LNCAP (cell line): Measurements from ENCODE around the gene PTGDR.

ENCODE experiments used
- TF ChIP-seq, protein P1 (sequence below): fragments of 450-650 bp; IDR thresholded peaks from 2 replicates; pipeline ENCODE4 v1.5.1; 2017; ENCODE audit warnings: mild to moderate bottlenecking

PTGDR gene

DNA sequence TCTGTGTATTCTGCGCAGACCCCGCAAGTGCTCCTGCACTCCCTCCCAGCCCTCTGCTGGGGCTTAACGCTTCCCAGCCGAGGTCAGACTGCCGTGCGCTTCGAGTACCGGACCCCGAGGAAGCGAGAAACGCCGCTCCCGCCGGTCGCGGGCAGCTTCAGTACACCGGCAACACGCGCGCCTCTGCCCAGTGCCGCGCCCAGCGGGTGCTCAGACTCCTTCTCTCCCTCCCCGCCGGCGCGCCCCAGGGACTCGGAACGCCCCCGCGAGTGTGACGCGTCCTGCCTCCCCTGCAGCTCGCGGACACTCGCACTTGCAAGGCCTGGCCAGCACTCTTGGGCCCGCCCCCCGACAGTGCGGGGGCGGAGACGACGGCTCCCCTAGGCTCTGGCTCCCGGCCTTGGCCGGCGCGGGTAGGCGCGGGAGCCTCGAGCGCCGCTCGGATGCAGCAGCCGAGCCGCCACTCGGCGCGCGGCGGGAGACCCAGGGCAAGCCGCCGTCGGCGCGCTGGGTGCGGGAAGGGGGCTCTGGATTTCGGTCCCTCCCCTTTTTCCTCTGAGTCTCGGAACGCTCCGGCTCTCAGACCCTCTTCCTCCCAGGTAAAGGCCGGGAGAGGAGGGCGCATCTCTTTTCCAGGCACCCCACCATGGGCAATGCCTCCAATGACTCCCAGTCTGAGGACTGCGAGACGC lies 46.6 kb downstream of the PTGDR start, which contains the start of gene PTGER2:
TSS of gene PTGER2 (plus strand) at position 410 of the 692 bp plus-strand sequence. CDS start at position 647, 237 bp downstream.
- TF ChIP-seq, protein P1, sequence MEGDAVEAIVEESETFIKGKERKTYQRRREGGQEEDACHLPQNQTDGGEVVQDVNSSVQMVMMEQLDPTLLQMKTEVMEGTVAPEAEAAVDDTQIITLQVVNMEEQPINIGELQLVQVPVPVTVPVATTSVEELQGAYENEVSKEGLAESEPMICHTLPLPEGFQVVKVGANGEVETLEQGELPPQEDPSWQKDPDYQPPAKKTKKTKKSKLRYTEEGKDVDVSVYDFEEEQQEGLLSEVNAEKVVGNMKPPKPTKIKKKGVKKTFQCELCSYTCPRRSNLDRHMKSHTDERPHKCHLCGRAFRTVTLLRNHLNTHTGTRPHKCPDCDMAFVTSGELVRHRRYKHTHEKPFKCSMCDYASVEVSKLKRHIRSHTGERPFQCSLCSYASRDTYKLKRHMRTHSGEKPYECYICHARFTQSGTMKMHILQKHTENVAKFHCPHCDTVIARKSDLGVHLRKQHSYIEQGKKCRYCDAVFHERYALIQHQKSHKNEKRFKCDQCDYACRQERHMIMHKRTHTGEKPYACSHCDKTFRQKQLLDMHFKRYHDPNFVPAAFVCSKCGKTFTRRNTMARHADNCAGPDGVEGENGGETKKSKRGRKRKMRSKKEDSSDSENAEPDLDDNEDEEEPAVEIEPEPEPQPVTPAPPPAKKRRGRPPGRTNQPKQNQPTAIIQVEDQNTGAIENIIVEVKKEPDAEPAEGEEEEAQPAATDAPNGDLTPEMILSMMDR: no peak

DNA sequence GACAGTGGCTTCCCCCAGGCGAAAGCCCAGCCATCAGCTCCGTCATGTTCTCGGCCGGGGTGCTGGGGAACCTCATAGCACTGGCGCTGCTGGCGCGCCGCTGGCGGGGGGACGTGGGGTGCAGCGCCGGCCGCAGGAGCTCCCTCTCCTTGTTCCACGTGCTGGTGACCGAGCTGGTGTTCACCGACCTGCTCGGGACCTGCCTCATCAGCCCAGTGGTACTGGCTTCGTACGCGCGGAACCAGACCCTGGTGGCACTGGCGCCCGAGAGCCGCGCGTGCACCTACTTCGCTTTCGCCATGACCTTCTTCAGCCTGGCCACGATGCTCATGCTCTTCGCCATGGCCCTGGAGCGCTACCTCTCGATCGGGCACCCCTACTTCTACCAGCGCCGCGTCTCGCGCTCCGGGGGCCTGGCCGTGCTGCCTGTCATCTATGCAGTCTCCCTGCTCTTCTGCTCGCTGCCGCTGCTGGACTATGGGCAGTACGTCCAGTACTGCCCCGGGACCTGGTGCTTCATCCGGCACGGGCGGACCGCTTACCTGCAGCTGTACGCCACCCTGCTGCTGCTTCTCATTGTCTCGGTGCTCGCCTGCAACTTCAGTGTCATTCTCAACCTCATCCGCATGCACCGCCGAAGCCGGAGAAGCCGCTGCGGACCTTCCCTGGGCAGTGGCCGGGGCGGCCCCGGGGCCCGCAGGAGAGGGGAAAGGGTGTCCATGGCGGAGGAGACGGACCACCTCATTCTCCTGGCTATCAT lies 47.3 kb downstream of the PTGDR start:
- TF ChIP-seq, protein P1: no peak

DNA sequence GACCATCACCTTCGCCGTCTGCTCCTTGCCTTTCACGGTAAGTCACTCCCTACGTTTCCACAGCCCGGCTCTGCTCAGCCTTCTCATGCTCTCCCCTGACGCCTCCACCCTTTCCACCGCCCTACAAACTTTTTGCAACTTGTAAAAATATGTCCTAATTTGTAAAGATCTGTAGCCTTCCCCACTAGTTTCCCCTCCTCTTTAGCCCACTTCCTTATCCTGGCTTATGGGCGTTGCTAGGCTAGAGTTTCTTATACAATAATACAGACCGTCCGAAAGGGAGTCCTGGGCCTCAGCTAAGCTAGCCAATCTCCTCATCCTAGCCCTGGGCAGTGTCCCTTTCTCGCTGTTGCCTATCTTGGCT lies 47.8 kb downstream of the PTGDR start:
- TF ChIP-seq, protein P1: no peak

DNA sequence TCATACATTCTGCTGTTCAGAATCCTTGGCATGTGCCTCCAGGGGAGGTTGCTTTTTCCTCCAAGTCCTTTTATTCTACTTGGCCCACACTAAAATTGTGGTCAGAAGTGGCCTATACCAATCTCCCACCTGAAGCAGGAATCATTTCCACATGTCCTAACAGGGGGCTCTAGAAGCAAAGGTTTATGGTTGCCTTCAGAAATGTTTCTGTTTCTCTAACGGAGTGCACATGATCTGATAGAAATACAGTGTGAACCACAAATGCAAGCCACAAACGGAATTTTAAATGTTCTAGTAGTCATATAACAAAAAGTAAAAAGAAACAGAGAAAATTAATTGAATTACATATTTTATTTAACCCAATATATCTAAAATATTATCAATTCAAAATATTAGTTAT lies 50.6 kb downstream of the PTGDR start:
- TF ChIP-seq, protein P1: no peak

DNA sequence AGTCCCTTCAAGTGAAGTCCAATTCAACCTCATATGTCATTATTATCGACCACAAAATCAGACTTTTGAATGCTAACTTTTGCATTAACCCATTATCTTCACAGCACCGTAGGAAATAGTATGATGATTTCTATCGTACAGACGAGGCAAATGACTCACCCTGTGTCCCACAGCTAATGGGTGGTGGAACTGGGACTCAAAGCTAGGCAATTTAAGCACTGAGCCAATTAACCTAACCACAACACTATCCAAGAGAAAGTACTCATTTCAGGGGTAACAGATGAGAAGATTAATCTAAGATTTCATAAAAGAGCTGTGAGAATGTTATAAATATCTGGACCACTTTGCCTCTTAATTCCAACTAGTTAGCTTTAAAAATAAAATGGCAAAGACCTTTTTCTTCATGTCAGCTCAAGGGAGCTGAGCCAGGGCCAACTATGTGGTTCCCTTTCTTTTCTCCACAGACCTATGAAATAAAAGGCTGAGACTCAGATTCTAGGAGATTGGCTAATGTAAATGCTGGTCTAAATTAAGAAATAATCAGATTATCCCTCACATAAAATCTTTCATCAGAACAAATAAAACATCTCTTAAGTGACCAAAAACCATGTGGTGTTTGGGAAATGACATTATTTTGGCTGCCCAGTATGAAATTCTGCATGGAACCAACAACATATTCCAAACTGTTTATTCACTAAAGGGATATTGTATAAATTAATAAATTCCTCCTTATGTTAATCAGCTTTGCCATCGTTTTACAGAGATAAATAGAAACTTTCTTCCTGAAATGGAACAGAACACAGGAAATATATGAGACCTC lies 51.5 kb downstream of the PTGDR start:
- TF ChIP-seq, protein P1: no peak

DNA sequence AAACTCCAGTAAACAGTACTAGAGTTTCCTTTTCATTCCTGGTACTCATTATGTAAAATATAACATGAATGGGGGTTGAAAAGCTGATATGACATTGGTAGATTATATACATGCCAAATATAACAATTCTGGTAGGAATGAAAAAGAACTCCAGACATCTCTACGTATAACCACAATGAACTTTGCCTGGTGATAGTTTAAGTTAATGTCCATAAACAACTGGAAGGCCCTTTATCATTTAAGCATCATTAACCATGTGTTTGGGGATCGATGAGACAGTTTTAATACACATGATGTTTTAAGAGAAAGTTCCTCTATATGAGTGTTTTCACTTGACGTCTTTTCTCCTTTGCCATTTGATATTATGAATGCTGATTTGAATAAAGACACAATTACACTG lies 52.4 kb downstream of the PTGDR start:
- TF ChIP-seq, protein P1: no peak

DNA sequence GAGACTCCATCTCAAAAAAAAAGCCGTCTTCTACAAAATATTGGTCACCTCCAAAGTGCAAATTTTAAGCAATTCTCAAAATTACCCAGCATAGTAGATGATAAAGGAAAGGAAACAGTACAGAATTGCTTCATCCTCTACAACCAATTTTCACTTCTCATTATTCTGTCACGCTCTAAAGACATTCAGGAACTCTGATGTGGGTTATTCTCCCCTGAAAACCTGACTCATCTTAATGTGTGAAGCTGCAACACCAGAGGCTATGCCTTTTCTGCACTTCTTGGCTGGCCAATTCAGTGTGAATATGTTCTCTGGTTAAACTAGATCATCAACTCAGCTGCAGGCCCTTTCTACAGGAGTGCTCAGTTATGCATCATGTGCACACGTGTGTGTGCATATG lies 57.6 kb downstream of the PTGDR start:
- TF ChIP-seq, protein P1: no peak
